Ishikawa (cell line): ENCODE data around the gene MYBL2.

Experiments
- CEBPB ChIP-seq: IDR thresholded peaks from 2 replicates; pipeline ENCODE4 v1.6.1; 2012
- CREB1 ChIP-seq: IDR thresholded peaks from 2 replicates; pipeline ENCODE4 v1.6.1; 2012; ENCODE audit warnings: low read depth
- EP300 ChIP-seq: IDR thresholded peaks from 2 replicates; pipeline ENCODE4 v1.6.1; 2012; ENCODE audit warnings: borderline replicate concordance
- RAD21 ChIP-seq: IDR thresholded peaks from 2 replicates; pipeline ENCODE4 v1.6.1; 2012; ENCODE audit warnings: low read depth
- TAF1 ChIP-seq: IDR thresholded peaks from 2 replicates; pipeline ENCODE4 v1.6.1; 2012; ENCODE audit warnings: low read depth, mild to moderate bottlenecking
- YY1 ChIP-seq: IDR thresholded peaks from 2 replicates; pipeline ENCODE4 v1.6.1; 2012; ENCODE audit warnings: low read depth
- ZBTB7A ChIP-seq: IDR thresholded peaks from 2 replicates; pipeline ENCODE4 v1.6.1; 2012; ENCODE audit warnings: low read depth
- TF ChIP-seq, protein P1 (sequence below): IDR thresholded peaks from 2 replicates; pipeline ENCODE4 v1.6.1; 2012; ENCODE audit warnings: low read depth, mild to moderate bottlenecking
- TF ChIP-seq, protein P2 (sequence below): IDR thresholded peaks from 2 replicates; pipeline ENCODE4 v1.6.1; 2012
- TF ChIP-seq, protein P3 (sequence below): IDR thresholded peaks from 2 replicates; pipeline ENCODE4 v1.6.1; 2012

DNA sequence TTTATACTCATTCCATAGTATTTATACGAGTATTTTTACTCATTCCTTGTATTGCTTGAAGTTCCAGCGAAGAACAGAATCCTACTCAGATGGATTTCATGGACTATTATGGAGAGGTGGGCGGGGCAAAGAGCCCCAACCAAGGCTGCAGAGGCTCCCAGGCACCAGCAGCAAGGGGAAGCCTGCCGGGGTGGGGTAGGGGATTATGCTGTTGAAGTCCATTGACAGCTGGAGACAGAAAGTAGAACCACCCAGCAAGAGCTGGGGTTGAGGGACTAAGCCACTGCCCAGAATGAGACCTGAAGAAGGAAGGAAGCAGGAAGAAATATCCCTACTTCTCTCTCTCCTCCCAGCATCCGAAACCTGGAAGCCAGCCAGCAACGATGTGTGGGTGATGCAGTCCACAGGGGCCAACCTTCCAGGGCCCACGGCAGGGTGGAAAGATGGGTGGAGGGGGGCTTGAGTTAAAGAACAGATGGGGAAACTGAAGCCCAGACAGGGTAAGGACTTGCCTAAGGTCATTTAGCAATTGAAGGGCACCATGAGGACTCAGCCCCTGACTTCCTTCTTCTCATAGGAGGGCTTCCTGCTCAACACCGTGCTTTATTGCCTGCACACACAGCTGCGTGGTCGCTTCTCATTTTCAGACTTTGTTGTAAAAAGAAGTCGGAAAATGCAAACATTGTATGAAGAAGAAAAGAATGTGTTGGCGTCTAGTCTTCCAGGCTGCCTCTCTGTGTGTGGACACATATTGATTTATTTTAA, 78.2 kb downstream of the MYBL2 start:
- no peak for TF ChIP-seq TAF1
- TF ChIP-seq, protein P1, sequence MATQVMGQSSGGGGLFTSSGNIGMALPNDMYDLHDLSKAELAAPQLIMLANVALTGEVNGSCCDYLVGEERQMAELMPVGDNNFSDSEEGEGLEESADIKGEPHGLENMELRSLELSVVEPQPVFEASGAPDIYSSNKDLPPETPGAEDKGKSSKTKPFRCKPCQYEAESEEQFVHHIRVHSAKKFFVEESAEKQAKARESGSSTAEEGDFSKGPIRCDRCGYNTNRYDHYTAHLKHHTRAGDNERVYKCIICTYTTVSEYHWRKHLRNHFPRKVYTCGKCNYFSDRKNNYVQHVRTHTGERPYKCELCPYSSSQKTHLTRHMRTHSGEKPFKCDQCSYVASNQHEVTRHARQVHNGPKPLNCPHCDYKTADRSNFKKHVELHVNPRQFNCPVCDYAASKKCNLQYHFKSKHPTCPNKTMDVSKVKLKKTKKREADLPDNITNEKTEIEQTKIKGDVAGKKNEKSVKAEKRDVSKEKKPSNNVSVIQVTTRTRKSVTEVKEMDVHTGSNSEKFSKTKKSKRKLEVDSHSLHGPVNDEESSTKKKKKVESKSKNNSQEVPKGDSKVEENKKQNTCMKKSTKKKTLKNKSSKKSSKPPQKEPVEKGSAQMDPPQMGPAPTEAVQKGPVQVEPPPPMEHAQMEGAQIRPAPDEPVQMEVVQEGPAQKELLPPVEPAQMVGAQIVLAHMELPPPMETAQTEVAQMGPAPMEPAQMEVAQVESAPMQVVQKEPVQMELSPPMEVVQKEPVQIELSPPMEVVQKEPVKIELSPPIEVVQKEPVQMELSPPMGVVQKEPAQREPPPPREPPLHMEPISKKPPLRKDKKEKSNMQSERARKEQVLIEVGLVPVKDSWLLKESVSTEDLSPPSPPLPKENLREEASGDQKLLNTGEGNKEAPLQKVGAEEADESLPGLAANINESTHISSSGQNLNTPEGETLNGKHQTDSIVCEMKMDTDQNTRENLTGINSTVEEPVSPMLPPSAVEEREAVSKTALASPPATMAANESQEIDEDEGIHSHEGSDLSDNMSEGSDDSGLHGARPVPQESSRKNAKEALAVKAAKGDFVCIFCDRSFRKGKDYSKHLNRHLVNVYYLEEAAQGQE = no peak
- no peak for TF ChIP-seq CEBPB
- TF ChIP-seq EP300 = no peak
- TF ChIP-seq, protein P2, sequence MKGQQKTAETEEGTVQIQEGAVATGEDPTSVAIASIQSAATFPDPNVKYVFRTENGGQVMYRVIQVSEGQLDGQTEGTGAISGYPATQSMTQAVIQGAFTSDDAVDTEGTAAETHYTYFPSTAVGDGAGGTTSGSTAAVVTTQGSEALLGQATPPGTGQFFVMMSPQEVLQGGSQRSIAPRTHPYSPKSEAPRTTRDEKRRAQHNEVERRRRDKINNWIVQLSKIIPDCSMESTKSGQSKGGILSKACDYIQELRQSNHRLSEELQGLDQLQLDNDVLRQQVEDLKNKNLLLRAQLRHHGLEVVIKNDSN = no peak
- no peak for TF ChIP-seq CREB1
- TF ChIP-seq ZBTB7A = no peak
- TF ChIP-seq RAD21 = no peak
- TF ChIP-seq YY1 = no peak
- TF ChIP-seq, protein P3, sequence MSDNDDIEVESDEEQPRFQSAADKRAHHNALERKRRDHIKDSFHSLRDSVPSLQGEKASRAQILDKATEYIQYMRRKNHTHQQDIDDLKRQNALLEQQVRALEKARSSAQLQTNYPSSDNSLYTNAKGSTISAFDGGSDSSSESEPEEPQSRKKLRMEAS = no peak
